ENCODE measurements around the gene GSG1L2.
"Not testable (repeated sequence)": the region's sequence is repeated elsewhere in the genome, so short reads cannot be mapped to it uniquely, and the experiment has no call there.

GSG1L2 gene

DNA sequence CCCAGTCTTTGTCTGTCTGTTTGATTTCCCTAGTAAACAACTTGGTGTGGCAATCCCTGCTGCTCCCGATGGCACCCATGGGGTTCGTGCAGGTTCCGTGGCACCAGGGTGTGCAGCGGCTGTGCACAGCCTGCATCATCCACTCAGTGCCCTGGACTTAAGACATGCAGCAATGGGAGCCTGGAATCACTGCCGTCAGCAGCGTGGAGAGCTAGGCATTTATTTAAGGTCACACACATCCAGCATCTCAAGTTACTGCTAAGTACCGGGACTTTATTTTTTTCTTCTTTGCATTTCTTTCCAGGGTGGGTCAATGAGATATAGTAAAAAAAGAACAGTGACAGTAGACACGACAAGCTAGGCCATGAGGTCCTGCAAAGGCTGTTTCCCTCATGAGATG lies 33.3 kb downstream of the GSG1L2 start:
- no peak for DNase-seq

- DNase-seq = no peak
These were observed 37.3 kb downstream of the GSG1L2 start for GRCh38 chr17:9784544-9784943.

DNA sequence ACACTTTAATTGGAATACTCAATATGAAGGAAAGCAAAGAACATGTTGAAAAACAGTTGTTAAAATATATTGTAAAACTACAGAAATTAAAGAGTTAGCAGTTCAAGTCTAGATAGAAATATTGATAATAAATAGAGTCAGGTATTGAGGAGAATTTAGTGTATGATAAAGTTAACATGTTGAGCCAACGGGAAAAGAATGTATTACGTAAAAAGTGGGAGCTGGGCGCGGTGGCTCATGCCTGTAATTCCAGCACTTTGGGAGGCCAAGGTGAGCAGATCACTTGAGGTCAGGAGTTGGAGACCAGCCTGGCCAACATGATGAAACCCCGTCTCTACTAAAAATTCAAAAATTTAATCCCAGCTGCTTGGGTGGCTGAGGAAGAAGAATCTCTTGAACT lies 38.4 kb downstream of the GSG1L2 start:
- DNase-seq = not testable (repeated sequence)

- DNase-seq = no peak
These were observed 38.8 kb downstream of the GSG1L2 start for GRCh38 chr17:9783050-9783449.

DNA sequence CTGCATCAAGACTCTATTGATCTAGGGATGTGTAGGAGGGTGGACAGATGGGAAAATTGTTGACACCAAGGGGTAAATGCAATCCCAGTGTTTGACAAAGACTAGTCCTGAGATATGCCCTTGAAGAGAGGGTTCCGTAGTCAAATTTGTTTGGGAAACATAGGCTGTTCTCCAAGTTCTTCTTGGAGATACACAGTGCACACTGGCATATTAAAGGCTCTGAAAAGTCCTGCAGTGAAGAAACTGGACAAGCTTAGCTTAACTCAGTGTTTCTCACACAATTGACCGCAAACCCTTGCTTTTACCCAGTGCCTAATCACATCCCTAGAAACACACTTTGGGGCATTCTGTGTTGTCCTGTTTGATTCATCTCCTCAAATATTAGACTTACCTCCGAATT lies 41.3 kb downstream of the GSG1L2 start:
- no peak for DNase-seq

DNA sequence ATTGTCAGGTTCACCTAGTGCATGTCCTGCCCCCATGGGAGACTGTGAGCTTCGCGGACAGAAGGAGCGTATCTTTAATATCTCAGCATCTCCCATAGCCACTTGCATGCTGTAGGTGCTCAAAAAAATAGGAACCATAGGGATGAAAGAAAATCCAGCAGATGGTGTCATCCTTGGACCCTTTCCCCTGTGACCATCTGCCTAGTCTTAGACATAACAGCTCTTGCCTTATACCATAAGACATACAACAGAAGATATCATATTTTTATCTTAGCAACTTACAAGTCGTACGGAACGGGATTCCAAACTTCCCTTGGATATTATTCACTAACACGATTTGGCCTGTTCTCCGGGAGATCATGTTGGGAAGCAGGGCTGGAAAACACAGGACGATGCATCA lies 45.0 kb downstream of the GSG1L2 start:
- DNase-seq = peak; percentile 73 to 96

- no peak for DNase-seq
These were observed 49.2 kb downstream of the GSG1L2 start for GRCh38 chr17:9772658-9773057.

GRCh38 chr17:9771465-9771864 lies 50.4 kb downstream of the GSG1L2 start:
- no peak for DNase-seq

DNA sequence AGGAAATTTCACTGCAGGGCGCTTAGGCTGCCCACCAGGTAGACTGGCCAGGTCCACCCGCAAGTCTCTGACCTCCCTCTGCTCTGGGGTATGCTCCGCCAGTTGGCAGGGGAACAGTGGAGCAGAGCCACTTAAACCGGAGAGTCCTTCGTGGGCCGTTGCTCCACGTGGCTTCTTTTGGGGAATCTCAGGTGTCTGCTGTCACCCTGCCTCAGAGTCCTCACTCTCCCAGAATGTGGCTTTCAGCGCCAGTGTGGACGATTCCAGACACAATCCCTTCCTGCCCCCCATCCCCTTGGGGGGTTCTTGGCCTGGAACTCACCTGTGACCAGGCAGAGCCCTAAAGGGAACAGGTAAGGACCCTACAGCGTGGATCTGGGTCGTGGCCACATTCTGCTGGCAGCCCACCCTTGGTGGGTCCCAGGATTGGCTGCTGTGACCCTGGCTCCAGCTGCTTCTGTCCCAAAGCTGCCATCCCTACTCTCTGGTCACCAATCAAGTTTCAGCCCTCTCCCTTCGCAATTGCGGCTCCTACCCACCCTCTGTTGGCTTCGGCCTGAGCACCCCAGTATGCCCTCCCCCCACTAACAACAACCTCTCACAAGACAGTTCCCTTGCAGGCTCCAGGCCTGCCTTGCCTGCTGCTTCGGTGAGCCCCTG lies 52.7 kb downstream of the GSG1L2 start:
- no peak for DNase-seq

DNA sequence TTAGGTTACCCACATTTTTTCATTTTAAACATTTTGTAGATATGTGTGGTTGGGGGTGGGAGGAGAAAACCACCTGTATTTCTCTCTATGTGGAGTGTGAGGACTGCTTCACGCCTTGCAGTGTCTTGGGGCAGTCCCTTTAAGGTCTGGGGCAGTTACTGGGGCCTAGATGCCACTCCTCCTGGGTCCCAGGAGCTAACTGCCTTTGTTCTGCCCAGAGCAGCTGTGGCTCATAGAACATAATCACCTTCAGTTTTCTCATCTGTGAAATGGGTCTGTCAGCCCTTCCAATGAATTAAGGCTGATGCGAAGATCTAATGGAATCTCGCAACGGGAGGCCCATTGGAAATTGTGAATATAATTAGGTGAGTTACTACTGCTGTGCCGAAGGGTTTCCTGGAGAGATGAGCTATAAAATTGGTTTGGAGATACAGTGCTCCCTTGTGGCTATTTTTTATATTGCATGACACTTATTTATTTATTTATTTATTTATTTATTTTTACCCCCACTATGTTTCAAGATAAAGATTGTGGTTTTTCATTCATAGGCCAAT lies 53.4 kb downstream of the GSG1L2 start:
- peak in 1 of 2 experiments; percentile 68 for DNase-seq

- peak; percentile 24 to 68 for DNase-seq
These were observed 54.4 kb downstream of the GSG1L2 start for GRCh38 chr17:9767432-9767991.

DNA sequence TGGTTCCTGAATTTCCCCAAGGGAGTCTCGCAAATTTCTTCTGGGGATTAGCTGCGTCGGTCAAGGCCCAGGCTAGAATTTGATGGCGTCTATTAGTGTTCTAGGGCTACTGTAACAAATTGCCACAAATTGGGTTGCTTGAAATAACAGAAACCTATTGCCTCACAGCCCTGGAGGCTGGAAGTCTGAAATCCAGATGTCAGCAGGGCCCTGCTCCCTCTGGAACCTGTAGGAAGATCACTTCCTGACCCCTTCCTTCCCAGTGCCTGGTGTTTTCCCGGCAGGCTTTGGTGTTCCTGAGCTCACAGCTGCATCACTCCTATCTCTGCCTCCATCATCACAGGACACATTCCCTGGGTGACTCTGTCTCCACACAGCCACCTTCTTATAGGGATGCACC lies 54.9 kb downstream of the GSG1L2 start:
- DNase-seq = no peak

- DNase-seq = no peak
These were observed 56.6 kb downstream of the GSG1L2 start for GRCh38 chr17:9765322-9765721.

DNA sequence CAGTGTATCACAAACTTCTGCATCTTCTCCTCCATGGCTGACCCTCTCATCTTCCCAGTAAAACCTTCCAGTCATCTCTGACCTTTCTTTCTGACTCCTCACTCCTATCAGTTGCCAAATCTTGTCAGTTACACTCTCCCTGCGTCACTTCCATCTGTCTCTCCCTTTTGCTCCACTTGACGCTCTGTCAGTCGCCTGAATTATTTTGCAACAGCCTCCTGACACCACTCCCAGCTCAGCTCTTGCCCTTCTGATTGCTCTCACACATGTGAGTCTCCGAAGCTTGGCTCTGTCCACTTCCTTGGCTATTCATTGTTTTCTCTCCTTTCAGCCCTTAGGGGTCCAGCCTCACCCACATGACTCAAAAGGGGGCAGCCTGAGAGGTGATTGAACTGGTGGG lies 58.2 kb downstream of the GSG1L2 start:
- DNase-seq = peak; percentile 89 to 91

DNA sequence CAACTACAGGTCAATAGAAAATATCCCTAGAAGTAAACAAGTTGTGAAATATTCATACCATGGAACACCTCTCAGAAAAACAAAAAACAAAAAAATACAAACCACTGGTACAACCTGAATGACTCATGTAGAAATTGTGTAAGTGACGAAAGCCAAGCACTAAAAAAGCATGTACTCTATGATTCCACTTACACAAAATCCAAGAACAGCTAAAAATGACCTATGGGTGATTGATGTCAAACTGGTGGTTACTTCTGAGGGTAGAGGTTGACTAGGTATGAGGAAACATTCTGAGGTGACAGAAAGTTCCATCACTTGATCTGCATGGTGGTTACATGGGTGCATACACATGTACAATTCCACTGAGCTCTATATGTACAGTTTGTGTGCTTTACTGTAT lies 61.6 kb downstream of the GSG1L2 start:
- DNase-seq = no peak

- no peak for DNase-seq
These were observed 66.8 kb downstream of the GSG1L2 start for GRCh38 chr17:9755083-9755482.

Data from NCI-H524 (cell line).